Activated gamma-delta T cell treated with anti-CD3 and anti-CD28 coated beads, Interleukin-2, amount 50 U/mL, for 16 hours (primary cell): ENCODE results near the gene MOBP.
"Not testable (repeated sequence)": the region's sequence is repeated elsewhere in the genome, so short reads cannot be mapped to it uniquely, and the experiment has no call there.

Source experiments
- DNase-seq: peaks from one replicate; pipeline ENCODE4 v3.0.0-alpha.2; 2020; ENCODE audit warnings: low read depth

Gene MOBP

GRCh38 chr3:39467394-39468107, at the start of gene MOBP:
MOBP (plus strand) TSS chr3:39467680; CDS start chr3:39502070, 34,390 bp downstream.
- no peak for DNase-seq

- not testable (repeated sequence) for DNase-seq
Observed at GRCh38 chr3:39418556-39419225, 48.8 kb upstream of the MOBP start.

GRCh38 chr3:39419742-39420315, 47.7 kb upstream of the MOBP start:
- no peak for DNase-seq

GRCh38 chr3:39420543-39420942, 46.9 kb upstream of the MOBP start:
- DNase-seq: no peak

- DNase-seq: no peak
Observed at GRCh38 chr3:39423436-39423970, 44.0 kb upstream of the MOBP start.

GRCh38 chr3:39426312-39426711, 41.2 kb upstream of the MOBP start:
- DNase-seq: no peak

- DNase-seq: no peak
Observed at GRCh38 chr3:39427506-39427905, 40.0 kb upstream of the MOBP start.

- no peak for DNase-seq
Observed at GRCh38 chr3:39428745-39429201, 38.7 kb upstream of the MOBP start.

GRCh38 chr3:39429466-39429865, 38.0 kb upstream of the MOBP start:
- DNase-seq: no peak

GRCh38 chr3:39432342-39432741, 35.1 kb upstream of the MOBP start:
- DNase-seq: no peak

- DNase-seq: no peak
Observed at GRCh38 chr3:39433642-39434041, 33.8 kb upstream of the MOBP start.

GRCh38 chr3:39434574-39434973, 32.9 kb upstream of the MOBP start:
- no peak for DNase-seq

- no peak for DNase-seq
Observed at GRCh38 chr3:39435006-39435748, 32.3 kb upstream of the MOBP start.

GRCh38 chr3:39438880-39439279, 28.6 kb upstream of the MOBP start:
- no peak for DNase-seq

- DNase-seq: no peak
Observed at GRCh38 chr3:39440316-39440715, 27.2 kb upstream of the MOBP start.

- DNase-seq: no peak
Observed at GRCh38 chr3:39443530-39443929, 23.9 kb upstream of the MOBP start.

GRCh38 chr3:39445927-39446326, 21.6 kb upstream of the MOBP start:
- DNase-seq: no peak

GRCh38 chr3:39446444-39446843, 21.0 kb upstream of the MOBP start:
- no peak for DNase-seq

- DNase-seq: peak; percentile 48
Observed at GRCh38 chr3:39447637-39448483, 19.6 kb upstream of the MOBP start.

GRCh38 chr3:39448506-39449233, 18.8 kb upstream of the MOBP start:
- no peak for DNase-seq

- DNase-seq: no peak
Observed at GRCh38 chr3:39449796-39450195, 17.7 kb upstream of the MOBP start.
